Esophagus mucosa (tissue), 1 donor: ENCODE measurements around the gene POR. TPM values are rescaled to one million over a fixed set of nuclear protein-coding genes. Genes with fewer than 3 reads are reported as not detected.

Experiments used
- ATAC-seq: fragments of 200-7000 bp; cut with Tn5 transposase; one replicate; pipeline ENCODE4 v1.9.1; 2020
- total RNA-seq: library from RNA; stranded (reverse); gene quantifications from one replicate; pipeline ENCODE4 v1.2.4, GENCODE V29; 2023
- donor health status: DM: yes; HTN: yes; CAD: no.

POR gene
- total RNA-seq, 1 donor from 2014 or later = 137 TPM

DNA sequence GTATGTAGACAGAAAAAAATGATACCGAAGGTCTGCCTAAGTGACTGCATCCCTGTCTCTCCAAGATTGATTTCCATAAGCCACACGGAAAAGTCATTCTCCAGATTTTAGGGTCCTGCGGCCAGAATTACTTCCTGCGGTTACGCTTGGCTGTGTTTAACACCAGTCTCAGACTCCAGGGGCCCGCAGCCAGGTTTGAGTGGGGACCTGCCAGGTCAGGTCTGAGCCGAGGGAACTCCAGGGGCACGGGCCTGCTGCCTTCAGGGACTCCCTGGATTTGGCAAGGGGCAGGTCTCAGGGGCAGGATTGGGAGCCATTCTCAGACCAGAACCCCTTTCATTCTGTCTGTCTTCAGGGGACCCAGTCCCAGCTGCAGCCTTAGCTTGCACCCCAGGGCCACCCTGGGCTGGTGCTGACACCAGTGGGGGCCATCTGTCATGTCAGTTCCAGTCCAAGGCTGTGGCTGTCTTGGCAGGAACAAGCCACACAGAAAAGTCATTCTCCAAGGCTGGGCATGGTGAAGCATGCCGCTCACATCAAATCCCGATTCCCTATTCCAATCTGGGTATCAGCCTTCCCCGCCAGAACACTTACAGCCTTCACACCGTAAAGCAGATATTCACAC, 40.5 kb downstream of the POR start:
- ATAC-seq = no peak

DNA sequence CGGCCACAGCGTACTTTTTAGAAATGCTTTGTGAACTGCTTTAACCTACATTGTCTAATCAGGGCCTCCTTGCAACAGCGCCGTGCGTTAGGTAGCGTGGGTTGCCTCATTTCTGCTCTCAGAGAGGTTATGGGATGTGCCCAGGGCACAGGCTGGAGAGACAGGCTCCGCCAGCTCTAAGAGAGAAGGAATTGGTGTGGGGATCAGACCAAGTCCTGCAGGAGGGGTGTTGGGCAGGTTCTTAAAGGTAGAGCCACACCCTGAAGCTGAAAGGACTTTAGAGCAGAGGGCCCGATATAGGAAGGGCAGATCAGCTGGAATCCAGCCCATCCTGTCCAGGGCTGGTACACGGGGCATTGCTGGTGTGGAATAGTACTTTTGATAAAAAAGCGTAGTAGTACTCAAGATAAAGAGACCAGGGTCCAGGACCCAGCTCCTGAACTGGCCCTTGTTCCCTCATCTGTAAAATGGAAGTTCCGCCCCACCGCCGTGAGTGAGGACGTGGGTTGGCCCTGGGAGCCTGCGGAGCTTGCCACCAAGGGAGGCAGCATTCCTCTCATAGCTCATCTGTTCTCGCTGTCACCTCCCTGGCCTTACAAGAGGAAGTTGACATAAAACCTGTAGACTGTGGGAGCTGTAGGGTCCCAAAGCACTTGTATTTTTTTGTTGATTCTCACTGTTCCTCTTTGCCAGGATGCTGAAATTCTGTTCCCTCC, 42.2 kb downstream of the POR start:
- peak; percentile 97 for ATAC-seq

DNA sequence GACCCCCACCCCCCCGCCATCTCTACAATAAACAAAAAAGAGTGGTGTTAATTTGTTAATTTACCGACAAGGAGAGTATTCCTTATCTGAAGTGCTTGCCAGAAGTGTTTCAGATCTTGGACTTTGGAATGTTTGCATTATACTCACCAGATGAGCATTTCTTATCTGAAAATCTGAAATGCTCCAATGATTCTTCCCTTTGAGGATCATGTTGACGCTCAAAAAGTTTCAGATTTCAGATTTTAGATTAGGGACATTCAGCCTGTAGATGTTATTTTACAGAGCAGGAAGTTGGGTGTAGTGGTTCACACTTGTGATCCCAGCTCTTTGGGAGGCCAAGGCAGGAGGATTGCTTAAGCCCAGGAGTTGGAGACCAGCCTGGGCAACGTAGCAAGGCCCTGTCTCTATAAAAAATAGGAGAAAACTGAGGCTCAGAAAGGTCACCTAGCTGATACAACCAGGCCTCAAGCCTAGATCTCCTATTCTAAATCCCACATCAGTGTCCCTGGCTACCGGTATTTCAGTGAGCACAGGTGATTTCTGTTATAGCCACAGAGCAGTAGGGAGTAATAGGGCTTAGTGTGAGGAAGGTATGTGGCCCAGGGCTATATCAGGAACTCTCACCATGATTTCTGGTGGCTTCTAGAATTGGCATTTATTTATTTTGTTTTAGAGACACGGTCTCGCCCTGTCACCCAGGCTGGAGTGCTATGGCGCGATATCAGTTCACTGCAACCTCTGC, 44.0 kb downstream of the POR start:
- ATAC-seq = no peak

DNA sequence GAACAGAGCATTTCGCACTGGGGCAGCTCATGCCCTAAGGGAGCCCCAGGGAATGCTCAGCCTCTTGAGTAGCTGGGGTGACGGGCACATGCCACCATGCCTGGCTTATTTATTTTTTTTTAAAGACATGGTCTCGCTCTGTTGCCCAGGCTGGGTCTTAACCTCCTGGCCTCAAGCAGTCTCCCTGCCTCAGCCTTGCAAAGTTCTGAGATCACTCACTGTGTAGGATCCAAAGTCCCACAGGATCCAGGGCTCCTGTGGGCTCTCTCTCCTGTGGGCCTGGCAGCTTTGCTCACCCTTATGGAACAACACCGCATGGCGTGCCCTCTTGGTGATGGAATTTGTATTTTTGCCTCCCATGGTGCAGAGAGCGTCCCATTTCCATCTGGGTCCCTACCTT, 45.4 kb downstream of the POR start:
- no peak for ATAC-seq

DNA sequence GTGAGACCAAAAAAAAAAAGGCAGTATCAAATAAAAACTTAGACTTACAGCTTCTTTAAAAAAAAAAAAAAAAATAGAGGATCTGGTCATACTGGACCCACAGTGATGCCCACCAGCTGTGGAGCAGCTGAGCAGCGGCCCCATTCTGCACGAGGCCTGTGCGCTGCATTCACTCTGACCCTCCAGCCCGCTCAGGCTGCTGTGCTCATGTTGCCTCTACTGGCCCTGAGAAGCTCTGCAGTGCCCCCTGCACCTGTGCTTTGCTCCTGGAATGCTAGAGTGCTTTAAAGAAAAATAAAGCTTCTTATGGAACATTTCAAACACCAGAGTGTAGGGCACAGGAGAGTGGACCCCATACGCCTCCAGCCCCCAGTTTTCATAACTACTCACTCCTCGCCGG, 46.3 kb downstream of the POR start:
- no peak for ATAC-seq

DNA sequence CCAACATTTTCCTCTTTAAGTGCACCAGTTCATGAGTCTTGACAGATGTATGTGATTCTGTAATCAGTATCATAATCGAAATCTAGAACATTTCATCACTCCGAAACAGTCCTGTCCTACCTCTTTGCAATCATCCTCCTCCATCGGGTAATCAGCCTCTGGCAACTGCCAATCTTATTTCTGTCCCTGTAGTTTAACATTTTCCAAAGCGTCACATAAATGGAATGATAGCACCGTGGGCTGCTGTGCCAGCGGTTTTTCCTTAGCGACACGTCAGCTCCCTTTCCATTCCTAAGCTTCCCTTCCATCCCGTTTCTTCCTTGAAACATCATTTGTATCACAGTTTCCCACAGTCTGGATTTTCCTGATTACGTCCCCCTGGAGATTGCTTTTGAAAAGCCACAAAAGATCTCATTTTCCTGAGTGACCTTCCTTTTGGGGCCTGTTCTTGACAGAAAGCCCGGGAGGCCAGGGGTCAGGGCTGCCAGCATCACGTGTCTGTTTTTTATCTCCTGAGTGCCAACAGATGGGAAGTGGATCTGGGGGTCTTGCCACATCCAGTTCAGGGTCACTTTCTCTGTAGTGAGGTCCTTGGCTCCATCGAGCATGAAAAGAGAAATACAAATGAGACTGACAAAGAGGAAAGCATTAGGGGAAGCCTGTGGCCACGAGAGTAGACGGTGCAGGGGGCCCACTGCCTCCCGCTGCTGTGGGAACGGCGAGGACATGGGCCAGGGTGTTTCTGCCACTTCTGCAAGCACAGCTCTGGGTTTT, 47.8 kb downstream of the POR start:
- ATAC-seq = no peak

DNA sequence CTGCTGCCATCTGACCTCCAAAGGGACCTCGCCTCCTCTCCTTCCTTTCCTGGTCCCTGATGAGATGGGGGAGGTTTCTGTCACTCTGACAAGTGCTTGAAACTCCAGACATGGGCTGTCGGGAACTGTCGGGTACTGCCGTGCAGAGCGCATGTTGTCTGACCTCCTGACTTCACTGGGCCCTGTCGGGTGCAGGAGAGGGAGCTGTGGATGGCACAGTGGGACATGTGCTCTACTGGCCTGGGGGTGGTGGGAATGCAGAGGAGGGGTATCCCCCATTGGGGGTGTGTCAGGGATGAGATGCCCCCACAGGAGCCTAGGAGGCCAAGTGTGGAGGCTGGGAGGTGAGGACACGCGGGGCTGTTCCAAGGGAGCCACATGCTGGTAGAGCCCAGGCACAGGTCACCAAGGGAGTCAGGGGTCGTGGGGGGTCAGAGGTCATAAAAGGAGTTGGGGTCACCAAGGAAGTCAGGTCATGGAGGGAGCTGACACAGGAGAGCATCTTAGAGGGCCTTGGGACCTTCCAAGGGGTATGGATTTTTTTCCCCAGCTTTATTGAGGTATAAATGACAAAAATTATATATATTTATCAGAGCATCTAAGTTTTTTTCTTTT, 48.5 kb downstream of the POR start:
- ATAC-seq = no peak

DNA sequence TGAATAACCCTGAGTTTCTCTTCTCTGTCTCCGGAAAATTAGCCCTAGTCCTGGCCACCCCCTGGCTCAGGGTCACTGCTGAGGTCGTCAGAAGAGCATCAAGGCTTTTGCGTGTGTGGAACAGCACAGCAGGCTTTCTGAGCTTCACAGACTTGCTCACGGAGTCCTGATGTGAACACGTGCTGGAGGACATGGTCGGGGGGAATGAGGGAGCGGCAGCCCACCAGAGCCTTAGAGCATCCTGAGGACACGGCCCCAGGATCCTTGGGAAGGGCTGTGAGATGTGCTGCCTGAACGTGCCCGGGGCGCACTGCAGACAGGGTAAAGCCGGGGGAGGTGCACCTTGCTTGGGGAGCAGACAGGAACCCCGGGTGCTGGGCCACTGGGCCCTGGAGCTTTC, 50.7 kb downstream of the POR start:
- ATAC-seq = no peak

DNA sequence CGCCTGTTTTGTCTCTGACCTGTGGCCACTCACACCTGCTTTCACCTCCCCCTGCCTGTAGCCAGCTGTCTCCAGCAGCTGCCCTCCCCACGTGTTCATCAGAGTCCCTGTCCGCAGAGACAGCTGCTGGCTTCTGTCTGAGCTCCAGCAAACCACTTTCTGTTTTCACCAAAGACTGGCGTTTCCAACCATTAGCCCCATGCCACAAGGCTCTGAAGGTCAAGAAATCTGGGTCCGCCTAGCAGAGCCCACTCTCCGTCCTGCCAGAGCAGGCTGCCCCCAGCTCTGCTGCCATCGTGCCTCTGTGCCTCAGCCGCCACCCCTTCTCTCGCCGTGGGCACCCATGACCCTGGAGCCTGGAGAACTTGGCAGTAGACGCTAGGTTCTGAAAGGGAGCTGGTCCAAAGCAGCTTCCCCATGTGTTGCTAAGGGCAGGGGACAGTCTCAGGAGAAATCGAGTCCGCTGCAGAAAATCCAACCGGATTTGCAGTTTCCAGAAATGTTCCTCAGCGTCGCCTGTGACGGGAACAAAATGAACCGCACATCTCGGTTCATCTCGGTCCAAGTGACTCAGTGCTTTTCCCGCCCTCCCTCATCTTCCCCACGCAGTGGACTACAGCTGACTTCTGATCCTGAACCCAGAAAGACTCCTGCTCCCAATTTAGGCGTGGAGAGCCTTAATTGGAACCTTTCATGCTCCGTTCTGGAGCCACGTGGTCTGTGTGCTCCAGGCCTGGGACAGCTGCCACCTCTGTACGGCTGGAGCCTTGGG, 51.4 kb downstream of the POR start:
- ATAC-seq = peak; percentile 7

DNA sequence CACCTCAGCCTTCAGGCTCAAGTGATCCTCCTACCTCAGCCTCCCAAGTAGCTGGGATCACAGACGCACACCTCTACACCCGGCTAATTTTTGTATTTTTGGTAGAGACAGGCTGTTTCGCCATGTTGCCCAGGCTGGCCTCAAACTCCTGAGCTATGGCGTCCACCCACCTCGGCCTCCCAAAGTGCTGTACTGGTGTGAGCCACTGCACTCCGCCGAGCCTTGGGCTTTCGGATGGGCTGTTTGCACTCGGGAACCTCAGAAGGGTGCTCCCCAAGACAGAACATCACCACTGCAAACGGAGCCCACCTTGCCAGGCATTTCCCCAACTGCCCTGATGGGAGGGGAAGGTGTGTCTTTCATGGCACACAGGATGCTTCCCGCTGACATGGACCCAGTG, 52.1 kb downstream of the POR start:
- no peak for ATAC-seq

DNA sequence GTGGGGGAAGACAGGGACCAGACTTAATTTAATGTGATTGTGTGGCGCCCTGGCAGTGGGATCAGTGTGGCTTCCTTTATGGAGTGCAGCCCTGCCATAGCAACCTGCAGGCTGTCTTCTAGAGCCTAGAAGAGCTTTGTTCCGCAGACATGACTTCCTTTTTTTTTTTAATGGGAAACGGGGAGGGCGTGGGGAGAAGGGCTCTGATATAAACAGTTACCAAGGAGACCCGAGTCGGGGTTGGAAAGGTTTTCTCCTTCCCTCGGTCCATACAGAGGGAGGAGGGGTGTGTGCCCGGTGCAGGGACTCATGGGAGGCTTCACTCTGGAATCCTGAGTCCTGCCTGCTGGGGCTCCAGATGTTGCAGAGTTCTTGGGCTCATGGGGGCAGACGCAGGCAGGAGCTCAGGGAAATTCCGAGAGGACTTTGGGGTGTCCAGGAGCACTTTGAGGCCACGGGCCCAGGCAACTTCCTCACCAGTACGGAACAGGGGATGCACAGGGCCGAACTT, 52.6 kb downstream of the POR start:
- no peak for ATAC-seq

DNA sequence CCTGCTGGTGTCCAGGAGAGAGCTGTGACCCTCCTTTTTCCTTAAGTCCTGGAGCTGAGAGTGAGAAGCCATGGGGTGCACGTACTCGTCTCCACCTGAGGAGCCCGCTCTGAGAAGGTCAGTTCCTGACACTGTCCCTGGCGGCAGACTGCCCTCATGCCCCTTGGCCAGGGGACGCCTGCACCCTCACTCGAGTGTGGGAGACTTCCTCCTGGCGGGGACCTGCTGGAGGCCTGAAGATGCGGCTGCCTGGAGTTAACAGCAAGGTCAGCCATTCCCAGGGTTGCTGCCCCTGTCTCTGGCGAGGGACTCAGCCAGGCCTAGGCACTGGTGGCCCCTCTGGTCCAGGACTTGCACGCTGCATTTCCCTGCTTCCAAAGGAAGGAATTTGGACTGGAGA, 53.1 kb downstream of the POR start:
- no peak for ATAC-seq

DNA sequence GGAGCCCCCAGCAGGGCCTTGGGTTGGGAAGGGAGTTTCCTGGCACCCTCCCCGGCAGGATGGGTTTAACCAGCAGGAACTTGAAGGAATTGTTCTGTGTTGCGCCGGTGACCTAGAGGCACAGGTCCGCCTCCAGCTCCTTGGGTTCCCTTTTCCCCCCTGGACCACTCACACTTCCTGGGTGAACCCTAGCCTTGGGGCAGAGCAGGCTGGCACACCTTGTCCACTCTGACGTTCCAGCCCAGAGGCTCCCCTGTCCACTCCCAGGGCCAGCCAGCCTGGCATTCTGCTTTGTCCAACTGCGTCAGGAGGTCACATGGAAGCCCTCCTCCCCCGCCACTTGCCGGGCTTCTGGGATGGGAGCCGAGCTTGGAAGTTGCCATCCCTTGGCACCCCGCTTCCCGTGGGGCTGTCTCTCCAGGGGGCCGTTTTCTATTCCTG, 53.6 kb downstream of the POR start:
- no peak for ATAC-seq

DNA sequence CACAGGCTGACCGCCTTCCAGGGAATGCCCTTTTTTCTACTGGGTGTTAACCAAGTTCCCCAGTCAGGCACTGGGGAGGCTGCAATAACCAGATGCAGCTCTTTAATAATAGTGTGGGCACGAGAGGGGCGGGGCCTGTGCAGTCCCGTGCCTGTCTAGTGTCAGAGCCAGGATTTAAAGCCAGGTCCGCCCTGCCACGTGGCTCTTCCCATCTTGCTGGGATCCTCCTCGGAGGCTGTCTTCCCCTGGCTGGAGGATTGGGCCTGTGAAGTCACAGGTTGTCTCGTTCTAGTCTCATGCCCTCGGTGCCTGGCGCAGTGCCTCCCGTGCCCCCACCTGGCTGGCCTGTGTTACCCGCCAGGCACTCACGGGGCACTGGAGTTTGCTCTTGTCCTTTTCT, 54.2 kb downstream of the POR start:
- ATAC-seq = no peak

DNA sequence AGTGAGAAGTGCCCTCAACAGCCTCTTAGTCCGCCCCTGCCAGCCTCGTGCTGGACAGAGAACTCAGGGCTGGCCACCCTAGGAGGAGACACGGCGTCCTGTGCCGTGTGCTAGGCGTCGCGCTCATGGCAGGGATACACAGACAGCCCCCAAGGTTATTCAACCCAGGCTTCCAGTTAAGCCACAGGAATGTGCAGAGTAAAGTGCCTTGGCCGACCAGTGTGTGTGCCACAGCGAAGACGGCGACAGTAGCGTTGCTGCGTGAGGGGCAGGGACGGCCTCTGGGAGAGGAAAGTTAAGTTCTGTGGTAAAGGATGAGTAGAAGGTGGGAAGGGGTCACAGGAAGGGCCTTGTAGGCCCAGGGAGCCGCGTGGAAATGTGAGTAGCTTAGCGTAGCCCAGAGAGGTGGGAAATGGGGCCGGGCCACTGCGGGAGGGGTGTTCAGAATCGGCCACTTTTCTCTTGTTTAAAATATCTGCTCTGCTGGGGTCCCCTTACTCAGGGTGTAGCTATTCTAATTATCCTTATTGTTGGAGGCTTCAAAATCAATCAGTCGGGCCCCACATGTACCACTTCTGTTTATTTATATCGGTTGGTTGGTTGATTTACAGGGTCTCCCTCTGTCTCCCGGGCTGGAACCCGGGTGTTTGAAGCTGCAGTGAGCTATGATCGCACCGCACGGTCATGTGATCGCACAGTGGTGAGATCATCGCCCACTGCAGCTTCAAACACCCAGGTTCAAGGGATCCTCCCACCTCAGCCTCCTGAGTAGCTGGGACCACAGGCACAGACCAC, 54.9 kb downstream of the POR start:
- no peak for ATAC-seq

DNA sequence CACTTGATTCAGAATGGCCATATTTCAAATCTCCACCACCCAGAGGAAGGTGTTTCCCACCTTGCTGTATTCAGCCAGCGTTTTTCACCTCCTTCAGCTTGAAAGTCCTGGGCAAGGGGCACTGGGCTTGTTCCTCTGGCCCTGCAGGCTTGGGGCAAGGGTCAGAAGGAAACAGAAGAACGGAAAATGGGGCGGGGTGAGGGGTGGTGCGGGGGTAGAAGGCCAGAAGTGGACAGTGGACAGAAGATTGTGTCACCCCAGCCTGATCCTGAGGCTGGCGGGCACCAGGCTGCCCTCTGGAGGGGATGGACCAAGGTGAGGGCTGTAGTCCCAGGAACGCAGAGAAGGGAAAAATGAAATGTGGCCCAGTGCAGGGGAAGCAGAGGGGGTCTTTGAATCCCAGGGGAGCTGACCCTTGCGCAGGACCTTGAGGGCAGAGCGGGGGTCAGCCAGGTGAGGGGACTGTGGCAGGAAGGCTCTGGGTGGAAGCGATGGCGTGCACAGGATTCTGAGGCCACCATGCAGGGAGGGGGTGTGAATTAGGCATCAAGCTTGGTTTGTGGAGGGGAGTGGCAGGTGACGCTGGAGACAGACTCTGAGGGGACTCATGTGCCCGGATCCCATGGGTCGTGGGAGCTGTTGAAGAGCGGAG, 56.5 kb downstream of the POR start:
- no peak for ATAC-seq

DNA sequence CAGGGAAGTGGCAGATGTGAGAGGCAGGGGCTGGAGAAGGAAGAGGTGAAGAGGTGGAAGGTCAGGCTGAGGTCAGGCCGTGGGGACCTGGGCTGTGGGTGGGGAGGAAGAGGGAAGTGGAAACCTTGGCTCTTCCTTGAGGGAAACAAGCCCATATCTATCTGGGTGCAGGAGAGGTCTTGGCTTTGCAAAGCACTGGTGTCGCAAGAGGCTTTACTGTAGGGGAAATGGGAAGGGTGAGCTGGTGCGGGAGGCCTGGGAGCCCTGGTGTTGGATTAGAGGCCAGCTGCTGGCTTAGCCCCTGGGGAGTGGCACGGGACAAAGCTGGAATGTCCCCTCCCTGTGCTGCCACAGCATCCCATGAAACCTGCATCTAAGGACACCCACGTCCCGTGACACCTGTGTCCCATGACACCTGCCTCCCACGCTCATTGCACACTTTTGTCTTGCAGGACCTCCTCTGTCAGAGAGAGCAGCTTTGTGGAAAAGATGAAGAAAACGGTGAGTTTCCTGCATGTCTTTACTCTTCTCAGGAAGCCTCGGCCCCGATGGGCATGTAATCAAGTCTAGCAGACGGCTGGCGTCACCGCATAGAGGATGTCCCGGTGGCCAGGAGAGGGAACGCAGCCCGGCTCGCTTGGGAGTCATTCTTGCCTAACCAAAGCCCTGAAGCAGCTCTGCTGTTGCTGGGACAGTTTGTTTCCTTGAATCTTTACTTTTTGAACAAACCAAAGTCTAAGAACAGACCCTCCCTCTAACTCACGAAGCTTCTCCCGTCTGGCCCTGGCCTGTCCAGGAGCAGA, 57.2 kb downstream of the POR start:
- peak; percentile 61 for ATAC-seq

DNA sequence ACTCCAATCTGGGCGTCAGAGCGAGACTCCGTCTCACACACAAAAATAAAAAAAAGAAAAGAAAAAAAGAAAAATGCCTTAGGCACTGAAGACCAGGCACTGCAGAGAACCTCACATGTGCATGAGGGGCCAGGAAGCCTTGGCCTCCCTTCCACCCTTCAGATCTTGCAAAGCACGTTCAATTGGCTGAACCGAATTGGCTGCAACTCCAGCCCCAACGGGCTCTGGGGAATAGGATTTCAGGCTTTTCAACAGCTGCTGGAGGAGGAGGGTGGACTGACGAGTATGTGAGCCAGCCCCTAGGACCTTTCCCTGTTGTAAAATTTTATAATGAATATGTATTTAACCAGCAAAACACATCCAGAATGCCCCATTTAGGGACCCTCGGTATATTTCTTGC, 62.8 kb downstream of the POR start:
- no peak for ATAC-seq

DNA sequence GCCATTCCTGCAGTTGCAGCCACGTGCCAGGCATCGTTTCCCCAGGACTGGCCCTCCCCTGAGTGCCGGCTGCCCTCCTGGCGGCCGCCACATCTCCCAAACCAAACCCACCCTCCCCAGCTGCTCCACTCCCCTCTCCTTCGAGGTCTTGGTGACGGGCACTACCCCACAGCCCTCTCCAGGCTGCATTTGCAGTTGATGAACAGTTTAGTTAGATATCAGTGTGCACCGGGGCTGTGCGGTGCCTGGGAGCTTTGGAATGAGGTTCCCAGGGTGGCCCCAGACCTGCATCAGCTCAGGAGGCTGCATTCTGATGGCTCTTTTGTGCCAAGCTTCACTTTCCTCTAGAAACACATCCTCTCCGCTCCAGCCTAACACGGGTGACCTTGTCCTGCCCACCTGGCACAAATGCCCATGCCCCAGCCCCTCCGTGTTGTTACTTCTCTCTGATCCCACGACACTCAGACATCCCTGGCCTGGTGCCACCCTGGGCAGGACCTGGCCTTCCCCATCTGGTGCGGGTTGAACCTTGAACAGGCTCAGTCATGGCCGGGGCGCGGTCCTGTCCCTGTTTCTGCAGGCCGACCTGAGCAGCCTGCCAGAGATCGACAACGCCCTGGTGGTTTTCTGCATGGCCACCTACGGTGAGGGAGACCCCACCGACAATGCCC, 64.9 kb downstream of the POR start:
- peak; percentile 82 for ATAC-seq
